ENCODE results near the gene POLE4.

Gene POLE4

GRCh38 chr2:75003276-75003675, 44.8 kb downstream of the POLE4 start:
- DNase-seq: no peak

GRCh38 chr2:75003773-75004172, 45.3 kb downstream of the POLE4 start:
- DNase-seq: no peak

GRCh38 chr2:75006041-75006440, 47.6 kb downstream of the POLE4 start:
- DNase-seq: no peak

GRCh38 chr2:75007061-75007460, 48.6 kb downstream of the POLE4 start:
- DNase-seq: no peak

DNA sequence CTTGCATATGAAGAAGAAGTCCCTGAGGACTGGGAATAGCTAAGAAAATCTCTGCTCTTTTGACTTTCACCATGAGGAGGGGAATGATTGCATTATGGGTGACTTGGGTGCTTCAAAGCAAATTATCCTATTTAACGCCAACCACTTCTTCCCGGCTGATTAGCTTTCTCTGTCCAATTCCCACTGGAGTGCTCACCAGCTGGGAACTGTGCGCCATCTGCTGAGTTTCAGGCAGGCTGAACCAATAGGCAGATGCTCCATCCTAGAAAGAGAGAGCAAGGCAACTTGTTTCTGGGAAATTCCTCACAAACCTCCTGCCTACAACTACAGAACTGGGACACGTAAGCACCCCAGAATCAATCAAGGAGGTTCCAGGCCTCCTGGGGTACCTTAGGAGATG, 49.4 kb downstream of the POLE4 start:
- DNase-seq: peak; percentile 97

DNA sequence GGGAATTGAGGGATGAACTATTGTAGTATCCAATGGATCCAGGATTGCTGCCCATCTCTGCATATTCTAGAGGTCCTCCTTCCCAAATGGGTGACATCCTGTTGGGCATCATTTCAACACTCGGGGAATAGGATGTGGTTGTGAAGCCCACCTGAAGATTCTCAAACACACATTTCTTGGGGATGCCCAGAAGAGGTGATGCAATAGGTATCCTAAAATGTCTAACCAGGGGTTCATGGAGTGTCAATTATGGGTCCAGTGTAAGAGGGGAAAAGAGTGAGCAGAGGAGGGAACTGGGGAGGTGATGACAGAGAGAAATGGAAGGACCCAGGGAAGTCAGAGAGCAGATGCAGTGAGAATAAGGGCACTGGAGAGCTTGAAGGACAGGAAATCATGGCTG, 52.1 kb downstream of the POLE4 start:
- DNase-seq: no peak

- DNase-seq: no peak
Measured at GRCh38 chr2:75012080-75012479, 53.6 kb downstream of the POLE4 start.

DNA sequence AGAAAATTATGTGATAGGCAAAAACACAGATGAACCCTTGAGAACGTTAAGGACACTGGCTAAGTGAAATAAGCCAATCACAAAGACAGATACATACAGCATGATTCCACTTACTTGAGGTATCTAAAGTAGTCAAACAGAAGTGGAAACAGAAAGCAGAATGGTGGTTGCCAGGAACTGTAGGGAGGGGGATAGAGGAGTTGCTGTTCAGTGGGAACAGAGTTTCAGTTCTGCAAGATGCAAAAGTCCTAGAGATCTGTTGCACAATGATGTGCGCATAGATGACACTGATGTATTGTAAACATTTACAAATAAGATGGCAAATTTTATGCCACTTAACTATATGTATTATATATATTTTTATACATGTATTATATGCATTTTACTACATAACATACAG, 59.7 kb downstream of the POLE4 start:
- DNase-seq: no peak

Measured in DMS79 treated with DMSO at 0.1 percent for 48 hours (cell line).